Progenitor cell of endocrine pancreas (in vitro differentiated cells): ENCODE results near the gene AHRR. TPM values are rescaled to one million over a fixed set of nuclear protein-coding genes. Genes with fewer than 3 reads are reported as not detected.
"Not testable (repeated sequence)": the region's sequence is repeated elsewhere in the genome, so short reads cannot be mapped to it uniquely, and the experiment has no call there.

ENCODE experiments used
- DNase-seq: peaks from one replicate; pipeline ENCODE4 v3.0.0; 2021; ENCODE audit warnings: low spot score; ENCODE audit not compliant: unreplicated experiment
- H3K27ac Mint-ChIP-seq: 2 replicates; pipeline ENCODE4 v1.8.0; 2021; ENCODE audit warnings: mild to moderate bottlenecking, moderate library complexity, mixed read lengths
- H3K27me3 Mint-ChIP-seq: 2 replicates; pipeline ENCODE4 v1.8.0; 2021; ENCODE audit warnings: mixed read lengths
- H3K36me3 Mint-ChIP-seq: 2 replicates; pipeline ENCODE4 v1.8.0; 2022; ENCODE audit warnings: mixed read lengths; ENCODE audit not compliant: insufficient read depth
- H3K4me1 Mint-ChIP-seq: 2 replicates; pipeline ENCODE4 v1.8.0; 2021; ENCODE audit warnings: low read depth, mixed read lengths
- H3K4me3 Mint-ChIP-seq: 2 replicates; pipeline ENCODE4 v1.8.0; 2021; ENCODE audit warnings: low read depth, mild to moderate bottlenecking, moderate library complexity, mixed read lengths
- H3K9me3 Mint-ChIP-seq: 2 replicates; pipeline ENCODE4 v1.8.0; 2021; ENCODE audit warnings: low read depth, mixed read lengths
- total RNA-seq: library from RNA; stranded (reverse); gene quantifications from 2 replicates; pipeline ENCODE4 v1.2.1, GENCODE V29; 2021
- TF ChIP-seq, protein P1 (sequence below): fragments of 200-600 bp; sonication (generic); IDR thresholded peaks from one replicate; pipeline ENCODE4 v1.5.0; 2021; ENCODE audit warnings: antibody characterized with exemption, mild to moderate bottlenecking; ENCODE audit not compliant: unreplicated experiment

The AHRR gene
- total RNA-seq, 1 donor from 2014 or later: 1.3 TPM

- Mint-ChIP-seq H3K27ac (peak overlapping the region; percentile 93), H3K27me3 (no peaks in the 10 kb centered on the region), H3K4me3 (no peak overlapping the region), H3K4me1 (peaks cover 17% of the 10 kb centered on the region), H3K36me3 (peaks cover 2% of the 10 kb centered on the region), H3K9me3 (no peaks in the 10 kb centered on the region)
- no peak for DNase-seq
- TF ChIP-seq, protein P1, sequence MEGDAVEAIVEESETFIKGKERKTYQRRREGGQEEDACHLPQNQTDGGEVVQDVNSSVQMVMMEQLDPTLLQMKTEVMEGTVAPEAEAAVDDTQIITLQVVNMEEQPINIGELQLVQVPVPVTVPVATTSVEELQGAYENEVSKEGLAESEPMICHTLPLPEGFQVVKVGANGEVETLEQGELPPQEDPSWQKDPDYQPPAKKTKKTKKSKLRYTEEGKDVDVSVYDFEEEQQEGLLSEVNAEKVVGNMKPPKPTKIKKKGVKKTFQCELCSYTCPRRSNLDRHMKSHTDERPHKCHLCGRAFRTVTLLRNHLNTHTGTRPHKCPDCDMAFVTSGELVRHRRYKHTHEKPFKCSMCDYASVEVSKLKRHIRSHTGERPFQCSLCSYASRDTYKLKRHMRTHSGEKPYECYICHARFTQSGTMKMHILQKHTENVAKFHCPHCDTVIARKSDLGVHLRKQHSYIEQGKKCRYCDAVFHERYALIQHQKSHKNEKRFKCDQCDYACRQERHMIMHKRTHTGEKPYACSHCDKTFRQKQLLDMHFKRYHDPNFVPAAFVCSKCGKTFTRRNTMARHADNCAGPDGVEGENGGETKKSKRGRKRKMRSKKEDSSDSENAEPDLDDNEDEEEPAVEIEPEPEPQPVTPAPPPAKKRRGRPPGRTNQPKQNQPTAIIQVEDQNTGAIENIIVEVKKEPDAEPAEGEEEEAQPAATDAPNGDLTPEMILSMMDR: no peak
Measured at GRCh38 chr5:302966-303365, 18.5 kb upstream of the AHRR start.

- peaks cover 17% of the 10 kb centered on the region for H3K4me1 Mint-ChIP-seq
Measured at GRCh38 chr5:303741-304140, 17.8 kb upstream of the AHRR start.

DNA sequence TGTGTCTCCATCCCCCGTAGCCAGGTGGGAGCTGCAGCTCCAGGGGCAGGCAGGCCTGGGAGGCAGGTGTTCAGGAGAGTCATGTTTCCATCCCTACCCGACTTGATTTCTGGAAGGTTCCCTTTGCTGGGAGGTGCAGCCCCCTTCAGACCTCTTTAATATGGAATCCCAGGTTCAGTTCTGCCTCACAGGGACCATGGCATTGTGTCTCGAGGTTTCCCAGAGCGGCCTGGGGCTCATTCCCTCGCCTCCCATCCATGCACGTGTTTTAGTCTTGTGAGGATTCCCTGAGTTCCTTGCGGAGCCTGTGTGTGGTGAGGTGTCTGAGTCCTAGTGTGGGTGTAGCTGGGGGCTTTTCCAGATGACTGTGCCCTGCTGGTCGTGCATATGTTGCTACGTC is 16.5 kb upstream of the AHRR start:
- Mint-ChIP-seq H3K36me3 (peaks cover 2% of the 10 kb centered on the region), H3K27ac (no peak overlapping the region), H3K4me1 (peaks cover 17% of the 10 kb centered on the region), H3K4me3 (no peak overlapping the region), H3K27me3 (no peaks in the 10 kb centered on the region), H3K9me3 (no peaks in the 10 kb centered on the region)
- TF ChIP-seq, protein P1: no peak
- no peak for DNase-seq

More at GRCh38 chr5:303741-304140, 17.8 kb upstream of the AHRR start:
- not testable (repeated sequence) for H3K4me3 Mint-ChIP-seq, H3K36me3 Mint-ChIP-seq, DNase-seq, H3K27me3 Mint-ChIP-seq, H3K9me3 Mint-ChIP-seq
- H3K27ac Mint-ChIP-seq: peak overlapping the region; percentile 59

DNA sequence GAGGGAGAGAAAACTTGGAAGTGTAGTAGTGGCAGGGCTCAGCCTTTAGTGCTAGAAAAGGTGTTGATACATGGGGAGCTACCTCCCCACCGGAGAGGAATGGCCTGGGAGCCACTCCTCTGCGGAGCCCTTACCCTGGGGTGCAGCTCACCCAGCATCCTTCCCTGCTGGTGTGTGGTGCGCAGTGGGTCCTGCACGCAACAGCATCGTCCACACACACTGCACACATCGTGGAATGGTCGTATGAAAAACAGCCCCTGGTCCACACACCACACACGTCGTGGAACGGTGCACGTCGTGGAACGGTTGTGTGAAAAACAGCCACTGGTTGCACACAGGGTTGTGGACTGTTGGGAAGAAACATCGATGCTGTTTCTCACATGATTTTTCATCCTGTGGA is 16.1 kb upstream of the AHRR start:
- no peaks in the 10 kb centered on the region for H3K9me3 Mint-ChIP-seq
- no peak for DNase-seq
- no peaks in the 10 kb centered on the region for H3K27me3 Mint-ChIP-seq
- no peak overlapping the region for H3K27ac Mint-ChIP-seq
- H3K4me3 Mint-ChIP-seq: no peak overlapping the region
- TF ChIP-seq, protein P1: no peak
- H3K4me1 Mint-ChIP-seq: peaks cover 19% of the 10 kb centered on the region
- H3K36me3 Mint-ChIP-seq: peaks cover 2% of the 10 kb centered on the region

DNA sequence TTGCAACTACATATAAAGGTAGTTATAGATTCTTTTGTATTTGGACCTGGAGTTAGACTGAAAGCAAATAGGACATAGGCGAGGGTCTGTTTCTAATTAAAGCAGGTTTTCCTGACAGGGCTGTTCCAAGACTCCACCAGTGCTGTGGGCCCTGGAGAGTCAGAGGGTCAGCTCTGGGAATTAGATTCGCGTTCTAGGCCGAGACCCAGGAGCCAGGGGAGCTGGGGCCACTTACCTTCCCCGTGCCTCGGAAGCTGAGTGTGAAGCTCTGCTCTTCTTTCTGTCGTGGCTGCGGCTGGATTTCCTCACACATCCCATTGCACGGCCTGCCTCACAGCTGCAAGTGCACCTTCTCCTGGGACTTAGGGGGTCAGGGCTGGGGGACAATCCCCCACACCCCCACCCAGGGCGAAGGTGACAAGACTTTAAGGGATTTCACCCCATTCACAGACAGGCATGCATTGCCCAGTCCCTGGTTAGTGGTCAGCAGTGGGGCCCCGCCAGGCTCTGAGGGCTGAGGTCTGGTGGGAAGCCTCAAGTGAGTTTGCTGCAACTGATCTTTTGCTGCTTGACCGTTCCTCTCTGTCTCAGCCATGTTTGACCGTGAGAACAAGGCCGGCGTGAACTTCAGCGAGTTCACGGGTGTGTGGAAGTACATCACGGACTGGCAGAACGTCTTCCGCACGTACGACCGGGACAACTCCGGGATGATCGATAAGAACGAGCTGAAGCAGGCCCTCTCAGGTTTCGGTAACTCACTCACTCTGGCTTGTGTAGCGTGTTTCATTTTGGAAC is 15.3 kb upstream of the AHRR start:
- H3K36me3 Mint-ChIP-seq: peaks cover 2% of the 10 kb centered on the region

More for the DNA sequence above, 15.3 kb upstream of the AHRR start:
- Mint-ChIP-seq H3K27ac (no peak overlapping the region), H3K27me3 (no peaks in the 10 kb centered on the region), H3K9me3 (no peaks in the 10 kb centered on the region), H3K4me1 (peaks cover 27% of the 10 kb centered on the region), H3K4me3 (no peak overlapping the region)
- TF ChIP-seq, protein P1: no peak
- no peak for DNase-seq
